Gastroesophageal sphincter (tissue), 4 donors: ENCODE data around the gene NRF1. TPM values are rescaled to one million over a fixed set of nuclear protein-coding genes. Genes with fewer than 3 reads are reported as not detected.

Experiments used
- ATAC-seq: fragments of 150-250 bp; one replicate; pipeline ENCODE4 v1.9.1; 2016; ENCODE audit warnings: mild to moderate bottlenecking, moderate library complexity
- H3K27ac ChIP-seq, 4 donors: fragments of 200-600 bp; sonication (generic) in 3 of 4; 1 replicate in 3 of 4; 2 replicates in 1 of 4; pipeline ENCODE4 v1.5.1; 2016 to 2019
- H3K27me3 ChIP-seq: fragments of 200-600 bp; sonication (generic); one replicate; pipeline ENCODE4 v1.5.1; 2019
- H3K36me3 ChIP-seq, 2 donors: fragments of 200-600 bp; sonication (generic); one replicate each; pipeline ENCODE4 v1.5.1; 2019; ENCODE audit warnings: control low read depth in 1 of 2
- H3K4me1 ChIP-seq, 3 donors: fragments of 200-600 bp; sonication (generic); 1 replicate in 2 of 3; 2 replicates in 1 of 3; pipeline ENCODE4 v1.5.1; 2016 to 2019; ENCODE audit warnings: control low read depth in 2 of 3
- H3K4me3 ChIP-seq, 2 donors: fragments of 200-600 bp; sonication (generic); one replicate each; pipeline ENCODE4 v1.5.1; 2019; ENCODE audit warnings: mild to moderate bottlenecking in 1 of 2, moderate library complexity in 1 of 2
- H3K9me3 ChIP-seq, 3 donors: fragments of 200-600 bp; sonication (generic); one replicate each; pipeline ENCODE4 v1.5.1; 2017 to 2019; ENCODE audit warnings: control low read depth in 2 of 3
- CTCF ChIP-seq, 4 experiments: fragments of 200-600 bp in 2 of 4; fragments of 450-650 bp in 2 of 4; sonication (generic) in 1 of 4; IDR thresholded peaks; one replicate each; pipeline ENCODE4 v1.5.1; 2017 to 2019; ENCODE audit warnings: antibody characterized with exemption in 4 of 4, mild to moderate bottlenecking in 2 of 4, moderate library complexity in 2 of 4
- EP300 ChIP-seq: sonication (generic); formaldehyde crosslinking; IDR thresholded peaks from one replicate; pipeline ENCODE4 v1.6.1; 2017; ENCODE audit warnings: antibody characterized with exemption, mild to moderate bottlenecking
- POLR2A ChIP-seq, 2 donors: fragments of 450-650 bp; IDR thresholded peaks; one replicate each; pipeline ENCODE4 v1.6.1; 2017; ENCODE audit warnings: antibody characterized with exemption in 2 of 2, mild to moderate bottlenecking in 2 of 2, moderate library complexity in 1 of 2
- POLR2AphosphoS5 ChIP-seq: sonication (generic); formaldehyde crosslinking; IDR thresholded peaks from one replicate; pipeline ENCODE4 v1.6.1; 2017; ENCODE audit warnings: antibody characterized with exemption
- WGBS, 2 donors: methylation state at CpG; one replicate each; pipeline ENCODE4 v1.1.5; 2018; ENCODE audit warnings: low coverage in 1 of 2; 5-methylcytosine and 5-hydroxymethylcytosine counted together
- total RNA-seq, 4 donors: library from RNA; depleted of rRNA; stranded (reverse); fragments of >200 nt; gene quantifications; one replicate each; pipeline ENCODE4 v1.1.0, GENCODE V29; 2016

Gene NRF1
- total RNA-seq, 4 donors from 2014 or later = 7.8 to 20.5 (median 17.0) TPM

GRCh38 chr7:129773871-129774270, 162.4 kb downstream of the NRF1 start:
- peaks cover 0 to 5% (median 0%) of the 10 kb centered on the region in 3 donors for H3K9me3 ChIP-seq
- no peaks in the 10 kb centered on the region for H3K36me3 ChIP-seq
- ATAC-seq = no peak
- peaks cover 0 to 8% (median 8%) of the 10 kb centered on the region in 3 donors for H3K4me1 ChIP-seq
- no CpG with 5 or more reads among the region's 3 CpGs for WGBS, 2 donors
- no peak overlapping the region for H3K4me3 ChIP-seq
- peaks cover 58% of the 10 kb centered on the region for H3K27me3 ChIP-seq
- TF ChIP-seq EP300 (no peak), CTCF (IDR thresholded peaks at IDR 0.05) (no peak), POLR2A (IDR thresholded peaks at IDR 0.05) (no peak), POLR2AphosphoS5 (no peak)
- H3K27ac ChIP-seq = no peak overlapping the region

GRCh38 chr7:129774359-129774758, 162.8 kb downstream of the NRF1 start:
- no CpG with 5 or more reads among the region's 11 CpGs for WGBS, 2 donors
- ATAC-seq = no peak
- Histone ChIP-seq H3K4me1 (peaks cover 0 to 13% (median 13%) of the 10 kb centered on the region in 3 donors), H3K36me3 (no peaks in the 10 kb centered on the region), H3K27me3 (peaks cover 63% of the 10 kb centered on the region), H3K9me3 (peaks cover 0 to 5% (median 0%) of the 10 kb centered on the region in 3 donors), H3K27ac (no peak overlapping the region), H3K4me3 (no peak overlapping the region)
- TF ChIP-seq POLR2AphosphoS5 (no peak), EP300 (no peak), POLR2A (IDR thresholded peaks at IDR 0.05) (no peak), CTCF (IDR thresholded peaks at IDR 0.05) (no peak)

GRCh38 chr7:129774871-129775694, 163.6 kb downstream of the NRF1 start:
- H3K4me3 ChIP-seq = no peak overlapping the region
- H3K27ac ChIP-seq = no peak overlapping the region
- ATAC-seq = no peak
- TF ChIP-seq EP300 = no peak
- no peak for TF ChIP-seq CTCF (IDR thresholded peaks at IDR 0.05)
- TF ChIP-seq POLR2A (IDR thresholded peaks at IDR 0.05) = no peak
- WGBS, 2 donors = no CpG with 5 or more reads among the region's 18 CpGs
- peaks cover under 1 to 20% (median 20%) of the 10 kb centered on the region in 3 donors for H3K4me1 ChIP-seq
- no peaks in the 10 kb centered on the region for H3K36me3 ChIP-seq
- peaks cover 0 to 5% (median 0%) of the 10 kb centered on the region in 3 donors for H3K9me3 ChIP-seq
- H3K27me3 ChIP-seq = peaks cover 70% of the 10 kb centered on the region

- H3K9me3 ChIP-seq = peaks cover 0 to 5% (median 0%) of the 10 kb centered on the region in 3 donors
- no peak for ATAC-seq
- 54% methylated on average over 7 of the region's 12 CpGs; no CpG with 5 or more reads in 1 of the 2 donors for WGBS, 2 donors
- H3K27ac ChIP-seq = no peak overlapping the region
- TF ChIP-seq POLR2A (IDR thresholded peaks at IDR 0.05) (no peak), POLR2AphosphoS5 (no peak), CTCF (IDR thresholded peaks at IDR 0.05) (no peak), EP300 (no peak)
- H3K36me3 ChIP-seq = no peaks in the 10 kb centered on the region
- peaks cover 4 to 28% (median 27%) of the 10 kb centered on the region in 3 donors for H3K4me1 ChIP-seq
- peaks cover 78% of the 10 kb centered on the region for H3K27me3 ChIP-seq
- no peak overlapping the region for H3K4me3 ChIP-seq
Observed at GRCh38 chr7:129775695-129776361, 164.3 kb downstream of the NRF1 start.
